ENCODE results near the gene EIF2AK3.
"Not testable (repeated sequence)": the region's sequence is repeated elsewhere in the genome, so short reads cannot be mapped to it uniquely, and the experiment has no call there.

Gene EIF2AK3

GRCh38 chr2:88596141-88596830, 31.0 kb downstream of the EIF2AK3 start:
- DNase-seq (ENCODE audit: low read depth) = no peak

GRCh38 chr2:88591698-88592097, 35.6 kb downstream of the EIF2AK3 start:
- DNase-seq (ENCODE audit: low read depth) = no peak

- DNase-seq (ENCODE audit: low read depth) = no peak
These were observed 36.2 kb downstream of the EIF2AK3 start for GRCh38 chr2:88590998-88591613.

GRCh38 chr2:88585969-88586368, 41.3 kb downstream of the EIF2AK3 start:
- DNase-seq (ENCODE audit: low read depth) = no peak

GRCh38 chr2:88582030-88582429, 45.2 kb downstream of the EIF2AK3 start:
- no peak for DNase-seq (ENCODE audit: low read depth)

DNA sequence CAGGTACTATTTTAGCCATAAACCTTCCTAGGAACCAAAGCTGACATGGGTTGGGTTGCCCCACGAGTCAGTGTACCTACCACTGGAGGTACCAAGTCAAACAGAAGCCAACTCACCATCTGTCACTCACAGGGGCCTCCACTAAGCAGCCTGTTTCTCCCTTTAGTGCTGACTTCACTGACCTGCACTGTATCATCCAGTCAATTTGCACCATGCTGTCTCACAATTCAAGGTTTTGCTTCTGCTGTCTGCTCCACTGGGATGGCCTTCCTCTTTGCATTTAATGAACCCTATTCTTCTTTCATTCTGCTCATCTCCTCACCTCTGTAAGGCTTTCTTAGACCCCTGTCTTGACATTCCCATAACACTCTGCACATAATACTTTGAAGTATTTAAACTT, 47.2 kb downstream of the EIF2AK3 start:
- DNase-seq (ENCODE audit: low read depth) = no peak

- no peak for DNase-seq (ENCODE audit: low read depth)
These were observed 51.6 kb downstream of the EIF2AK3 start for GRCh38 chr2:88575630-88576029.

GRCh38 chr2:88575051-88575450, 52.2 kb downstream of the EIF2AK3 start:
- DNase-seq (ENCODE audit: low read depth) = no peak

DNA sequence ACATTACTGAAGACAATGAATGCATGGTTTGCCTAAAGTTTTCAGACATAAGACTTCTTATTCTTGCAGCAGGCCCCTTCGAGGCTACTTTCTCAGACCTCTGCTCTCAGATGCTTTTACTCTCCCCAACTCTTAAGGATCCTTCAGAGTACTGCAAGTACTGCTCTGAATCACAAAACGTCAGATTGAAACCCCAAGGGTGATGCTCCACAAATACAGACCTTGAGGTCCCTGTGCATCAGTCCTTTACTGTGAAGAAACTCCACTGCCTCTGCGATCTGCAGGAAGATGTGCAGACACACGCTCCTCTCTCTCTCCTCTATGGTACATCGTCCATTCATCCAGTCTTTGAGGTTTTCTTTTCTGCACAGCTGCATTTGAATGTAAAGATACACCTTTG, 52.8 kb downstream of the EIF2AK3 start:
- DNase-seq (ENCODE audit: low read depth) = no peak

DNA sequence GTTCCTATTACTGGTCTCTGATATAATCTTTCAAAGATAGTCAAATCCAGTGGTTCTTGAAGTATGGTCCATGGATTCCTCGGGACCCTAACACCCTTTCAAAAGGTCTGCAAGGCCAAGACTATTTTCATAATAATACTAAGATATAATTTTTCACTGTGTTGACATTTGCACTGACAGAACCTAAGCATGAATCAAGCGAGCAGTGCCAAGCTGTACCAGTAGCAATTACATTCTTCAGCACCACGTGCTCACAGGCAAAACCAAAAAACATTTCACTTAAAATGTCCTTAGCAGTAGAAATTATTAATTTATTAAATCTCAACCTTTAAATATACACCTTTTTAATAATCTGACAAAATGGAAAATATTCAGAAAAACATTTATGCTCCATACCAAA, 59.1 kb downstream of the EIF2AK3 start:
- no peak for DNase-seq (ENCODE audit: low read depth)

GRCh38 chr2:88564402-88564801, 62.9 kb downstream of the EIF2AK3 start:
- no peak for DNase-seq (ENCODE audit: low read depth)

DNA sequence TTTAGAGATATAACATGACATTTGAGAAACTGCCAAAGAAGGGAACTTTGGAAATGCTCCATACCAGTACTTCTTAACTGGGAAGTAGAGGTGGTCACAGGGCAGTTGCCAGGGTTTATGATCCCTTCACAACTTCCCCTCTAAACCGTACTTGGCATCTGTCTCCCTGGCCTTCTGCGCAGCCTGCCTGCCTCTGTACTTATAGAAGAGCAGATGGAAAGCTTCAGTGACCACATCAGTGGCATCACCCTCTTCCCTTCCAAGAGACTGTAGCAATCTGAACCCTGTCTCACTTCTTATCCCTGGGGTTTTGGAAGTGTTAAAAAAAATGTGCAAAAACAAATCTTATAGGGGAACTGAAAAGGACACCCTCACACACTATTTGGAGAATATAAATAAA, 64.1 kb downstream of the EIF2AK3 start:
- DNase-seq (ENCODE audit: low read depth) = no peak

GRCh38 chr2:88561646-88562388, 65.4 kb downstream of the EIF2AK3 start:
- no peak for DNase-seq (ENCODE audit: low read depth)

GRCh38 chr2:88560619-88561307, 66.5 kb downstream of the EIF2AK3 start:
- no peak for DNase-seq (ENCODE audit: low read depth)

GRCh38 chr2:88557290-88557689, 70.0 kb downstream of the EIF2AK3 start:
- DNase-seq (ENCODE audit: low read depth) = no peak

- DNase-seq (ENCODE audit: low read depth) = no peak
These were observed 71.2 kb downstream of the EIF2AK3 start for GRCh38 chr2:88556026-88556425.

DNA sequence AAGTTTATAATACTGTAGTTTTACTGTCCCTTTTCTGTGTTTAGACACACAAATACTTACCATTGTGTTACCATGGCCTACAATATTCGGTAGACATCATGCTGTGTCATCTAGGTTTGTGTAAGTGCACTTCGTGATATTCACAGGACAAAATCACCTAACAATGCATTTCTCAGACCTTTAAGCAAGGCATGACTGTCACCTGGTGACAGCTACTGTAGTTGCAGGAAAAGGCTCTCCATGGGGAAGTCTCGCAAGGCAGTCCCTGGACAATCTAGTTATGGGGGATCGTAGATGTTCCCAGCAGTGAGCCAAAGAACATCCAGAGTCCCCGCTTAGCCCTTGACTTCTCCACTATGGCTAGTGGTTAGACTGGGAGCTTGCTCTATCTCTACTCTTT, 73.1 kb downstream of the EIF2AK3 start:
- no peak for DNase-seq (ENCODE audit: low read depth)

- DNase-seq (ENCODE audit: low read depth) = no peak
These were observed 77.5 kb downstream of the EIF2AK3 start for GRCh38 chr2:88549616-88550292.

GRCh38 chr2:88546291-88546690, 81.0 kb downstream of the EIF2AK3 start:
- DNase-seq (ENCODE audit: low read depth) = not testable (repeated sequence)

GRCh38 chr2:88545118-88545517, 82.1 kb downstream of the EIF2AK3 start:
- DNase-seq (ENCODE audit: low read depth) = no peak

DNA sequence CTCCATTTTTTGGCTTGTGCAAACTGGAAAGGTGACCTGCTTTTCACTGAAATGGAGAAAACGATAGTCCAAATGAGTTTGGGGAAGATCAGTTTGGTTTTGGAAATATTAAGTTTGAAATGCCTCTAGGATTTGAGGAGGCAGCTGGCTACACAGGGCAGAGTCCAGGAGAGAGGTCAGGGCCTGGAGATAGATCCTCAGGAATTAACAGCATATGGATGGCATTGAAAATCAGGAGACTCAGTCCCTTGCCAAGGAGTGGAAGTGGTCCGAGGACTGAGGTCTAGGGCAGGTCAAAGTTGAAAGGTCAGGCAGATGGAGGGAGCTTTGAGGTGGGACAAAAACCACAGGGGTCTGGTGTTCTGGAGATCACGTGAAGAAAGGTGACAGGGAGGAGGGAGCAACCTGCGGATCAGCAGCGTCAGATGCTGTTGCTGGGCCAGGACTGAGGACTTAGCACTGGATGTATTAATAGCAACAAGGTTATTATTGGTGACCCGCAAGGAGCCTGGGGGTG, 83.7 kb downstream of the EIF2AK3 start:
- no peak for DNase-seq (ENCODE audit: low read depth)

DNA sequence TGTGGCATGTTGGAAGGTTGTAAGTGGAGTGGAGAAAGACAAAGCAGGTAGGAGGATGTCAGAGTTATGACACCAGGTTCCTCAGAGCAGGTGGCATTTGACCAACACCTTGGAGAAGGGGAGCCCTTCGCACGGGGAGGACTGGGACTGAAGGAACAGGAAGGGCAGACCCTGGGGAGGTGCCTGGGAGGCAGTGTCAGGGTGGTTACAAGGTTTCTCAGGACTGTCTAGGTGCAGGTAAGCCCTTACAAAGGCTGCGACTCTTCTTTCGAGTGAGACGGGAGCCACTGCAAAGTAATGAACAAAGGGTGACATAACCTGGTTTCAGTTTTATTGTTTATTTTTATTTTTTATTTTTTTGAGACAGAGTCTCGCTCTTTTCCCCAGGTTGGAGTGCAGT, 84.6 kb downstream of the EIF2AK3 start:
- DNase-seq (ENCODE audit: low read depth) = no peak

Measured in activated T-cell treated with anti-CD3 and anti-CD28 coated beads for 1 hour (primary cell).